Neuronal stem cell (in vitro differentiated cells): ENCODE results near the gene GFRA3.

Experiments used
- DNase-seq: peaks from one replicate; pipeline ENCODE4 v3.0.0-alpha.2; 2013; ENCODE audit warnings: low spot score
- H2AFZ ChIP-seq: one replicate; pipeline ENCODE4 v1.6.1; 2013; ENCODE audit warnings: mild to moderate bottlenecking, low read length, inconsistent platforms
- H2AK5ac ChIP-seq: 2 replicates; pipeline ENCODE4 v1.6.1; 2013; ENCODE audit warnings: low read depth, mild to moderate bottlenecking, inconsistent platforms, low read length, moderate library complexity, mixed read lengths
- H2BK120ac ChIP-seq: 2 replicates; pipeline ENCODE4 v1.6.1; 2013; ENCODE audit warnings: low read depth, mild to moderate bottlenecking, inconsistent platforms, low read length, moderate library complexity, mixed read lengths
- H2BK12ac ChIP-seq: one replicate; pipeline ENCODE4 v1.6.1; 2013; ENCODE audit warnings: low read length, inconsistent platforms
- H2BK15ac ChIP-seq: 2 replicates; pipeline ENCODE4 v1.6.1; 2013; ENCODE audit warnings: mild to moderate bottlenecking, low read length, inconsistent platforms, mixed read lengths
- H2BK5ac ChIP-seq: one replicate; pipeline ENCODE4 v1.6.1; 2013; ENCODE audit warnings: inconsistent platforms, mild to moderate bottlenecking, low read length, moderate library complexity
- H3K14ac ChIP-seq: one replicate; pipeline ENCODE4 v1.6.1; 2013; ENCODE audit warnings: low read length, inconsistent platforms
- H3K18ac ChIP-seq: 2 replicates; pipeline ENCODE4 v1.6.1; 2013; ENCODE audit warnings: low read length, inconsistent platforms
- H3K23ac ChIP-seq: 2 replicates; pipeline ENCODE4 v1.6.1; 2013; ENCODE audit warnings: low read depth, mild to moderate bottlenecking, mixed read lengths, low read length, inconsistent platforms; ENCODE audit not compliant: poor library complexity
- H3K27ac ChIP-seq: replicated peaks from 3 replicates; pipeline ENCODE4 v1.5.1; 2013; ENCODE audit warnings: low read length, inconsistent platforms
- H3K27me3 ChIP-seq, 3 experiments: 2 replicates each; pipeline ENCODE4 v1.6.1; 2013; ENCODE audit warnings: low read length in 3 of 3, mild to moderate bottlenecking in 2 of 3, inconsistent platforms in 1 of 3, low read depth in 1 of 3, mixed read lengths in 1 of 3, moderate library complexity in 1 of 3; ENCODE audit not compliant: control insufficient read depth in 3 of 3, insufficient read depth in 3 of 3
- H3K36me3 ChIP-seq, 2 donors: replicated peaks in 1 of 2; 2 replicates each; pipeline ENCODE4 v1.6.1; 2013; ENCODE audit warnings: low read length in 2 of 2; ENCODE audit not compliant: control insufficient read depth in 2 of 2, insufficient read depth in 2 of 2
- H3K4ac ChIP-seq: 2 replicates; pipeline ENCODE4 v1.6.1; 2013; ENCODE audit warnings: inconsistent platforms, mild to moderate bottlenecking, low read length, moderate library complexity
- H3K4me1 ChIP-seq, 2 donors: 1 replicate in 1 of 2; 2 replicates in 1 of 2; pipeline ENCODE4 v1.6.1; 2013; ENCODE audit warnings: low read length in 2 of 2, low read depth in 1 of 2; ENCODE audit not compliant: control insufficient read depth in 2 of 2, insufficient read depth in 1 of 2
- H3K4me2 ChIP-seq: one replicate; pipeline ENCODE4 v1.6.1; 2013; ENCODE audit warnings: mild to moderate bottlenecking, low read length, inconsistent platforms; ENCODE audit not compliant: insufficient read depth, poor library complexity, severe bottlenecking
- H3K4me3 ChIP-seq, 2 donors: 2 replicates each; pipeline ENCODE4 v1.5.1; 2013; ENCODE audit warnings: low read length in 2 of 2, mild to moderate bottlenecking in 2 of 2, inconsistent platforms in 1 of 2, moderate library complexity in 1 of 2
- H3K79me1 ChIP-seq: one replicate; pipeline ENCODE4 v1.6.1; 2013; ENCODE audit warnings: low read depth, mild to moderate bottlenecking, inconsistent platforms, low read length, moderate library complexity
- H3K9ac ChIP-seq: one replicate; pipeline ENCODE4 v1.6.1; 2013; ENCODE audit warnings: mild to moderate bottlenecking, low read depth, low read length, inconsistent platforms; ENCODE audit not compliant: poor library complexity
- H3K9me3 ChIP-seq, 2 donors: replicated peaks in 1 of 2; 2 replicates each; pipeline versions ENCODE3 to v1.6.1; 2013; ENCODE audit warnings: low read length in 2 of 2, mild to moderate bottlenecking in 2 of 2, inconsistent platforms in 1 of 2, low read depth in 1 of 2, mixed read lengths in 1 of 2, moderate library complexity in 1 of 2; ENCODE audit not compliant: control insufficient read depth in 2 of 2, insufficient read depth in 1 of 2
- H4K8ac ChIP-seq: one replicate; pipeline ENCODE4 v1.6.1; 2013; ENCODE audit warnings: low read depth, mild to moderate bottlenecking, inconsistent platforms, low read length, moderate library complexity
- H4K91ac ChIP-seq: one replicate; pipeline ENCODE4 v1.6.1; 2013; ENCODE audit warnings: low read length, low read depth, mild to moderate bottlenecking, inconsistent platforms; ENCODE audit not compliant: poor library complexity
- WGBS, 2 donors: extraction: QIAGEN DNeasy Blood & Tissue Kit; methylation state at CpG; one replicate each; pipeline ENCODE4 v1.1.7; 2013; ENCODE audit warnings: missing lambda C conversion rate in 2 of 2, mixed read lengths in 1 of 2; ENCODE audit not compliant: insufficient read length in 2 of 2, insufficient replicate concordance in 1 of 2; ENCODE audit errors: extremely low coverage in 2 of 2; 5-methylcytosine and 5-hydroxymethylcytosine counted together

Gene GFRA3

GRCh38 chr5:138210985-138211384 is 63.4 kb downstream of the GFRA3 start:
- H3K27me3 ChIP-seq: no peaks in the 10 kb centered on the region
- H3K79me1 ChIP-seq: peaks cover 10% of the 10 kb centered on the region
- H3K9me3 ChIP-seq: no peaks in the 10 kb centered on the region
- no peak overlapping the region for H3K18ac ChIP-seq
- H3K27ac ChIP-seq: no peak overlapping the region
- no CpG with 5 or more reads among the region's 3 CpGs for WGBS, 2 donors
- H2AFZ ChIP-seq: no peak overlapping the region
- H4K91ac ChIP-seq: no peak overlapping the region
- DNase-seq: no peak
- H2BK12ac ChIP-seq: no peak overlapping the region
- no peak overlapping the region for H3K4me2 ChIP-seq
- peaks cover 7 to 56% of the 10 kb centered on the region in 2 donors for H3K36me3 ChIP-seq
- H3K4me3 ChIP-seq: no peak overlapping the region
- H3K9ac ChIP-seq: no peak overlapping the region
- no peaks in the 10 kb centered on the region for H3K4me1 ChIP-seq
- no peak overlapping the region for H4K8ac ChIP-seq
- no peak overlapping the region for H3K4ac ChIP-seq
- H2BK120ac ChIP-seq: no peak overlapping the region
- H2BK15ac ChIP-seq: no peak overlapping the region
- H2AK5ac ChIP-seq: no peak overlapping the region
- no peak overlapping the region for H3K23ac ChIP-seq
- no peak overlapping the region for H2BK5ac ChIP-seq
- H3K14ac ChIP-seq: no peak overlapping the region
